CD14-positive monocyte (primary cell): ENCODE results near the gene ADPRS. TPM values are rescaled to one million over a fixed set of nuclear protein-coding genes. Genes with fewer than 3 reads are reported as not detected.
A peak's percentile ranks its signal among the peaks of the same experiment; 100 is the strongest.

Experiments
- DNase-seq, 3 donors: peaks; one replicate each; pipeline ENCODE4 v3.0.0-alpha.2; 2011 to 2022
- H2AFZ ChIP-seq: 2 replicates; pipeline ENCODE4 v1.6.0; 2012; ENCODE audit warnings: mild to moderate bottlenecking, low read depth, low read length, inconsistent platforms; ENCODE audit not compliant: insufficient read depth, poor library complexity, severe bottlenecking
- H3K27ac ChIP-seq, 2 donors: 1 replicate in 1 of 2; 2 replicates in 1 of 2; pipeline ENCODE4 v1.5.1; 2012 to 2013; ENCODE audit warnings: low read length in 2 of 2, control low read depth in 1 of 2, inconsistent platforms in 1 of 2, low read depth in 1 of 2, mild to moderate bottlenecking in 1 of 2
- H3K27me3 ChIP-seq, 2 donors: one replicate each; pipeline versions ENCODE4 v1.6.0 to v1.6.1; 2011 to 2013; ENCODE audit warnings: low read length in 2 of 2; ENCODE audit not compliant: control insufficient read depth in 2 of 2, insufficient read depth in 2 of 2
- H3K36me3 ChIP-seq, 2 donors: replicated peaks in 1 of 2; 1 replicate in 1 of 2; 2 replicates in 1 of 2; pipeline versions ENCODE4 v1.5.1 to v1.6.1; 2012 to 2013; ENCODE audit warnings: low read length in 2 of 2, control low read depth in 1 of 2, inconsistent platforms in 1 of 2, mild to moderate bottlenecking in 1 of 2; ENCODE audit not compliant: insufficient read depth in 2 of 2, control insufficient read depth in 1 of 2
- H3K4me1 ChIP-seq, 2 donors: 1 replicate in 1 of 2; 2 replicates in 1 of 2; pipeline versions ENCODE4 v1.5.1 to v1.6.1; 2012 to 2013; ENCODE audit warnings: low read length in 2 of 2, control low read depth in 1 of 2, inconsistent platforms in 1 of 2, mild to moderate bottlenecking in 1 of 2, moderate library complexity in 1 of 2; ENCODE audit not compliant: insufficient read depth in 2 of 2, control insufficient read depth in 1 of 2
- H3K4me2 ChIP-seq: replicated peaks from 2 replicates; pipeline ENCODE3; 2012; ENCODE audit warnings: low read length, moderate library complexity, mild to moderate bottlenecking; ENCODE audit not compliant: poor library complexity, severe bottlenecking; ENCODE audit errors: extremely low read depth
- H3K4me3 ChIP-seq, 3 experiments: fragments of 200-600 bp in 1 of 3; sonication (generic) in 1 of 3; replicated peaks in 1 of 3; 1 replicate in 2 of 3; 2 replicates in 1 of 3; pipeline ENCODE4 v1.5.1; 2011 to 2013; ENCODE audit warnings: low read length in 3 of 3, mild to moderate bottlenecking in 3 of 3, control low read depth in 2 of 3, low read depth in 2 of 3, inconsistent platforms in 1 of 3, moderate library complexity in 1 of 3
- H3K79me2 ChIP-seq: 2 replicates; pipeline ENCODE4 v1.6.0; 2012; ENCODE audit warnings: mild to moderate bottlenecking, control low read depth, inconsistent platforms, low read length, moderate library complexity; ENCODE audit not compliant: insufficient read depth
- H3K9ac ChIP-seq: 2 replicates; pipeline ENCODE4 v1.6.0; 2017; ENCODE audit warnings: low read length, mild to moderate bottlenecking; ENCODE audit not compliant: insufficient read depth, poor library complexity, severe bottlenecking
- H3K9me3 ChIP-seq, 2 donors: replicated peaks in 1 of 2; 1 replicate in 1 of 2; 2 replicates in 1 of 2; pipeline versions ENCODE4 v1.5.1 to v1.6.1; 2012 to 2013; ENCODE audit warnings: low read length in 2 of 2, control low read depth in 1 of 2; ENCODE audit not compliant: control insufficient read depth in 1 of 2, insufficient read depth in 1 of 2
- H4K20me1 ChIP-seq: 2 replicates; pipeline ENCODE4 v1.6.0; 2012; ENCODE audit warnings: mild to moderate bottlenecking, low read length, control low read depth, moderate library complexity; ENCODE audit not compliant: insufficient read depth
- H3K27ac Mint-ChIP-seq, 7 donors: one replicate each; pipeline ENCODE4 v1.8.0; 2020; ENCODE audit warnings: mild to moderate bottlenecking in 7 of 7, mixed read lengths in 7 of 7, moderate library complexity in 6 of 7, inconsistent platforms in 2 of 7
- H3K27me3 Mint-ChIP-seq, 3 donors: one replicate each; pipeline ENCODE4 v1.8.0; 2021 to 2022; ENCODE audit warnings: low read depth in 3 of 3, mild to moderate bottlenecking in 3 of 3, mixed read lengths in 3 of 3, moderate library complexity in 3 of 3, inconsistent platforms in 1 of 3
- H3K36me3 Mint-ChIP-seq, 2 donors: one replicate each; pipeline ENCODE4 v1.8.0; 2020; ENCODE audit warnings: mixed read lengths in 2 of 2, inconsistent platforms in 1 of 2, mild to moderate bottlenecking in 1 of 2
- H3K4me1 Mint-ChIP-seq: one replicate; pipeline ENCODE4 v1.8.0; 2020; ENCODE audit warnings: mild to moderate bottlenecking, mixed read lengths
- H3K4me3 Mint-ChIP-seq, 2 donors: one replicate each; pipeline ENCODE4 v1.8.0; 2020; ENCODE audit warnings: mild to moderate bottlenecking in 2 of 2, mixed read lengths in 2 of 2, moderate library complexity in 1 of 2
- H3K9me3 Mint-ChIP-seq, 7 donors: one replicate each; pipeline ENCODE4 v1.8.0; 2020 to 2022; ENCODE audit warnings: mixed read lengths in 7 of 7, mild to moderate bottlenecking in 6 of 7, moderate library complexity in 6 of 7, inconsistent platforms in 2 of 7
- CTCF ChIP-seq: fragments of 200-600 bp; IDR thresholded peaks from one replicate; pipeline ENCODE4 v1.8.0; 2022; ENCODE audit warnings: antibody characterized with exemption, mild to moderate bottlenecking
- WGBS: methylation state at CpG from one replicate; pipeline ENCODE4 v1.1.5; 2013; ENCODE audit warnings: missing lambda C conversion rate; ENCODE audit not compliant: insufficient coverage; 5-methylcytosine and 5-hydroxymethylcytosine counted together
- intact Hi-C, 2 donors: fragments of 100-400 bp; cut with micrococcal nuclease; formaldehyde crosslinking; loops; one replicate each; pipeline versions ENCODE4 v1.15.0 to v1.15.1; 2023
- polyA plus RNA-seq, 3 donors: library from polyadenylated mRNA; depleted of rRNA in 1 of 3; unstranded in 2 of 3; stranded (reverse) in 1 of 3; fragments of 300-500 nt in 2 of 3; fragments of >200 nt in 1 of 3; fragmentation: Illumina TruSeq in 2 of 3; gene quantifications; 1 replicate in 2 of 3; 2 replicates in 1 of 3; pipeline ENCODE4 v1.2.3, GENCODE V29; 2012 to 2021

The ADPRS gene
- polyA plus RNA-seq, 3 donors = 13.4 to 30.6 (median 21.9) TPM

- Histone ChIP-seq H2AFZ (no peak overlapping the region), H3K9me3 (no peaks in the 10 kb centered on the region), H3K4me1 (peaks cover 14 to 15% of the 10 kb centered on the region in 2 donors), H3K4me3 (no peak overlapping the region), H4K20me1 (peaks cover 33% of the 10 kb centered on the region), H3K79me2 (peaks cover 33% of the 10 kb centered on the region), H3K27me3 (no peaks in the 10 kb centered on the region), H3K9ac (no peak overlapping the region), H3K4me2 (no peak overlapping the region), H3K36me3 (peaks cover 41 to 51% of the 10 kb centered on the region in 2 donors), H3K27ac (no peak overlapping the region)
- no peak for TF ChIP-seq CTCF
- 96% methylated on average over 2 of the region's 3 CpGs for WGBS
- Mint-ChIP-seq H3K36me3 (peaks cover 46 to 48% of the 10 kb centered on the region in 2 donors), H3K4me3 (no peak overlapping the region), H3K9me3 (no peaks in the 10 kb centered on the region), H3K27me3 (peaks cover 0 to 2% (median 1%) of the 10 kb centered on the region in 3 donors), H3K27ac (no peak overlapping the region), H3K4me1 (peaks cover 25% of the 10 kb centered on the region)
- DNase-seq = no peak
- intact Hi-C loops = no loop called here
Observed at GRCh38 chr1:36137776-36138175, 49.1 kb downstream of the ADPRS start.

DNA sequence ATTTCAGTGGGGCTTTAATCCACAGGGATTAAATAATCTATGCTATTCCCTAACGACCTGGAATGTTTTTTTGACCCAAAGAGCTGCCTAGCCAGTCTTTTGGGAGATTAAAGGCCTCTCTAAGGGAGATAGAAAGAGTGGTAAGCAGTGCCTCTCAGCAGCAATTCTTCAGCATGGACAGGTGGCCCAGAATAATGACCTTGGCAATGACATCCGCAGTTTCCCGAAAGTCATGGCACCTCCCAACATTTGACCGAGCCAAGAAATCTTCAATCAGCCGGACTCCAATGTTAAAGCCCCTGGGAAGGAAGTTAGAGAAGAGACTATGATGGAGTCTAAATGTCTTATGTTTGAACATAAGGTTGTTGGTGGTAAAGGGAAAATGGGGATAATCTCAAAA lies 50.8 kb downstream of the ADPRS start:
- H3K4me1 ChIP-seq = peaks cover 13 to 14% of the 10 kb centered on the region in 2 donors

More for the DNA sequence above, 50.8 kb downstream of the ADPRS start:
- Mint-ChIP-seq H3K4me1 (peaks cover 26% of the 10 kb centered on the region), H3K27ac (peak overlapping the region in 2 of 7 donors; percentile 47 to 52), H3K36me3 (peaks cover 48 to 56% of the 10 kb centered on the region in 2 donors), H3K9me3 (no peaks in the 10 kb centered on the region), H3K27me3 (peaks cover 0 to 2% (median 1%) of the 10 kb centered on the region in 3 donors), H3K4me3 (no peak overlapping the region)
- WGBS = 100% methylated on average over 1 of the region's 5 CpGs
- Histone ChIP-seq H3K27me3 (no peaks in the 10 kb centered on the region), H3K4me2 (no peak overlapping the region), H3K27ac (peak overlapping the region in 1 of 2 donors; percentile 18), H3K9ac (no peak overlapping the region), H3K79me2 (peaks cover 50% of the 10 kb centered on the region), H4K20me1 (peaks cover 49% of the 10 kb centered on the region), H3K9me3 (no peaks in the 10 kb centered on the region), H3K36me3 (peaks cover 43 to 51% of the 10 kb centered on the region in 2 donors), H3K4me3 (no peak overlapping the region), H2AFZ (no peak overlapping the region)
- no peak for DNase-seq
- no peak for TF ChIP-seq CTCF
- intact Hi-C loops = no loop called here
